Sigmoid colon (tissue), 4 donors: ENCODE measurements around the gene ATP5F1A.

ENCODE experiments used
- CTCF ChIP-seq, 4 experiments: fragments of 450-650 bp in 3 of 4; fragments of 200-600 bp in 1 of 4; IDR thresholded peaks; one replicate each; pipeline ENCODE4 v1.5.1; 2016 to 2019; ENCODE audit warnings: antibody characterized with exemption in 4 of 4, mild to moderate bottlenecking in 3 of 4, moderate library complexity in 2 of 4
- EP300 ChIP-seq, 4 donors: sonication (generic); formaldehyde crosslinking; IDR thresholded peaks; one replicate each; pipeline ENCODE4 v1.6.1; 2017; ENCODE audit warnings: antibody characterized with exemption in 4 of 4
- POLR2A ChIP-seq, 2 donors: fragments of 450-650 bp; IDR thresholded peaks; one replicate each; pipeline ENCODE4 v1.6.1; 2016; ENCODE audit warnings: antibody characterized with exemption in 2 of 2, mild to moderate bottlenecking in 2 of 2, moderate library complexity in 2 of 2
- POLR2AphosphoS5 ChIP-seq, 4 donors: sonication (generic); formaldehyde crosslinking; IDR thresholded peaks; one replicate each; pipeline ENCODE4 v1.6.1; 2017; ENCODE audit warnings: antibody characterized with exemption in 4 of 4

DNA sequence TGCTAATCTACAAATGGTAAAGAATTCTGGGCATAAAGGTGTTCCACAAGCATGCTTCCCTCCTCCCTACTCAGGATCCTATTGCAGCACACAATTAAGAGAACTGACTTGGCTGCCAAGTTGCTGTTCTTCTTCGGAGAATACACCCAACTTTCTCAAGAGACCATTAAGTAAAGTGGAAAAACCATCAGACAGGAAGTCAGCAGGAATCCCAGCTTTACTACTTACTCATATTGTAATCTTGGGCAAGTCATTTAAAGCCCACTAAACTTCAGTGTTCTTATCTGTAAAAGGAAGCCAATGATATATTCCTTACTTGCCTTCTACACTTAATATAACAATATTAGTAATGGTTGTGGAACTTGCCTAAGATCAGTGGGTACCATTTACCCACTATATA, 63.9 kb downstream of the ATP5F1A start:
- TF ChIP-seq CTCF (IDR thresholded peaks at IDR 0.05), result no peak
- no peak for TF ChIP-seq EP300 (IDR thresholded peaks at IDR 0.05)
- TF ChIP-seq POLR2A (IDR thresholded peaks at IDR 0.05), result no peak
- no peak for TF ChIP-seq POLR2AphosphoS5 (IDR thresholded peaks at IDR 0.05)
